HG02642 (cell line): ENCODE results near the gene SLC25A21.

Experiments used
- ATAC-seq: cut with Tn5 transposase; IDR thresholded peaks from one replicate; pipeline ENCODE4 v1.9.1; 2021; ENCODE audit warnings: mild to moderate bottlenecking; ENCODE audit not compliant: unreplicated experiment, poor library complexity

Gene SLC25A21

DNA sequence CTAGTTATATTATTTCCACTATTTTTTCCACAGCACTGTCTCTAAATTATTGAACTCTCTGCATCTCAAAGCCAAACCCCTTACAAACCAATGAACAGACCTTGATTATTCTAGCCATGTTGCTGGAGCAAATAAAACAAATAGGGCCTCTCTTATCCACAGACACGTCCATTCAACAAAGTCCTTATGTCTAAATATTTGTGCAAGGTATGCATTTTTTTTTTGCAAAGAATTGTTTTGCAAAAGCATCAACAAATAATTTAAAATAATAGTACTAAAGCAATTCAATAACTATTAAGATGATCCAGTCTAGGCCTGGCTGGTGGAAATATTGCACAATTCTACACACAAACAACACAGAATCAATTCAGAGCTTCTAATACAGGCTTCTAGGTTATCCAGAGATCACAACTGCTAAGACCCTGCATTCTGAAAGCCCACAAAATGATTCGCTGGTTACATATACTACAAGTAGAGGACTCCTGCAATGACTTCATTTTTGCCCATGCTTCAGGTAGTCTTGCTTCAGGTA, 221.0 kb downstream of the SLC25A21 start:
- ATAC-seq, result no peak

DNA sequence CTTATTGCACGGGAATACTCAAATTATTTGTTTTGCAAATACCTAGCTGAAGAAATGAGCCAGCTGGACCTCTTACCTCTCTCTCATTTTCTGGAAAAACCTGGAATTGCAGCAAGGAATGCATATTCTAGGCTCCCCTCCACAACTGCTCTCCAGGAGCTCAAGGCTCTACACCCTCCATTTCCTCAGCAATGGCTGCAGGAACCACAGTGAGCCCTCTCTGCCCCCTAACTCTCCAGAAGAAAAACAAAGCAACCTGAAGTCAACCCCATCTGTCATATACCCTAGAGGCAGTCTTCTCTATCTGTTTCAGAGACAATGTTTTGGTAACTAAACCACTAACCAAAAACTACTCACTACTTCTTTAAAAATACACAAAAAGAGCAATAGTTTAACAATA, 221.6 kb downstream of the SLC25A21 start:
- no peak for ATAC-seq

DNA sequence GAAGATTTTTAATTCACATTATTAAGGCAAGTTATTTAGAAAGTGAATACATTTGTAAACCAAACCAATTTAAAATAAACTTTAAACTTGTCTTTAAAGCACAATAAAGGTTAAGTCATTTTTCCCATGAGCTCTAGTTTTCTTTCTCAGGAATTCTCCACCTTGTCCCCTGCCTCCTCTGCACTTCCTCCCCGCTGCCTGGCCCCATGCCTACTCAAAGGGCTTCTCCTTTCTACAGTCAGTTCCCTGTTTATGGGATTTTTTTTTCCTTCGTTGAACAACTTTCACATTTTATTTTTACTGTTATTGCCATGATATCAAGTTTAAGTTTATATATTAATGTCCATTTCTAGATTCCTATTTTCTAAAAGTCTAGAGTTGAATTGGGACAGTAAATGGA, 223.0 kb downstream of the SLC25A21 start:
- no peak for ATAC-seq

DNA sequence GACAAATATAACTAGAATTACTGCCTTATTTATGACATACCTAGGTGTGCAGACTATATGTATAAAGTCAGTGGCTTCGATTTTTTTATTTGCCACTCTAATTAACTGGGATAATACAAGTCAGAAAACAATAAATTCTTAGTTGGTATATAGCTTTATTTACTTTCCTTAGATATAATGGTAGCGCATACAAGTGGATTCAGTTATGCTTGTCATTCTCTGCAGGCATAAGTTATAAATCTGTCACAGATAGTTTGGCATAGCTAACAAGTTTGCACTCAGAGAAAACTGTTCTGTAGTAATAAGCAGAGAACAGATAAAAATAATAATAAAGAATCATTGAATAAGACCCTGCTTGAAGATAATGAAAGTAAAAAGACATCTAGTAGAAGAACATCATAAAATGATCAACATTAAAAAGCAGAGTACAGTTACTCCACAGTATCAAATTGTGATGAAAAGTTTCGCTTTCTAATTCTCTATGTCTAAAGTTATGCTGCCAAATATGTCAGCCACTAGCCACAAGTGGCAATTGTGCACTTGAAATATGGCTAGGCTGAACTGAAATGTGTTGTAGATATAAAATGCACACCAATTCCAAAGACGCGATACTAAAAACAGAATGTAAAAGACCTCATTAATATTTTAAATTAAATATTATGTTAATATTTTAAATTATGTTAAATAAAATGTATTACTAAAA, 224.1 kb downstream of the SLC25A21 start:
- no peak for ATAC-seq

DNA sequence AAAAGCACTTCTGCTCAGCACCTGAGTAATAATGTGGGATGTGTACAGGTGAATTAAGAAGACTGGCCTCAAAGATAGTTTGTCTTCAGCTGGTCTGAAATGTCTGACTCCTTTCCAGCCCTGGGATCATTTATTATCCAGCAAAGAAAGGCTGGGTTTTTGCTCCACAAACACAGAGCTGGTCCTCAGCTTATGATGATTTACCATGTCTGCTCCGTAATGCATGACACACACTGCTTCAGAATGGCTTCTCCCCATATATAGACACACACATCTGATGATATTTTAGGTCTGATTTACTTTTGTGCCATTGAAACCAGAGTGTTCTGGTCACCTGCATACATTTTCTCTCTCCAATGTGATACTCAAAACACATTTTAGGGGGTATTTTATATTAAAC, 225.0 kb downstream of the SLC25A21 start:
- no peak for ATAC-seq

DNA sequence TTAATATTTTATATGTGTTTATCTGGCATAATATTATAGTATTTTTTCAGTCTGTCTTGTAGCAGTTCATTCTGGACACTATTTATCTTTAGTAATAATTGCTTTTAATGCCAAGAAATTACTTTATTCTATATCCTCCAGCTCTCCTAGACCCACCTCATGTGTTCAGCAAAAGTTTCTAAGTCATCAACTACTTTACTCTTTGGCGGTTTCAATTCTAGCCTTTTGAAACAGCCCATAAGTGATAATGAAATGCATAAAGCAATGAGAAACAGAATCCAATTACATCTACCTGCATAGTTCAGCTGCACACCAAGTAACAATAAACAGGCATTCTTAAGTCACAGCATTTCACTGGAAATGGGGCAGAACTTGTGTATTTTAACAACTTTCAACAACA, 225.5 kb downstream of the SLC25A21 start:
- ATAC-seq, result no peak

DNA sequence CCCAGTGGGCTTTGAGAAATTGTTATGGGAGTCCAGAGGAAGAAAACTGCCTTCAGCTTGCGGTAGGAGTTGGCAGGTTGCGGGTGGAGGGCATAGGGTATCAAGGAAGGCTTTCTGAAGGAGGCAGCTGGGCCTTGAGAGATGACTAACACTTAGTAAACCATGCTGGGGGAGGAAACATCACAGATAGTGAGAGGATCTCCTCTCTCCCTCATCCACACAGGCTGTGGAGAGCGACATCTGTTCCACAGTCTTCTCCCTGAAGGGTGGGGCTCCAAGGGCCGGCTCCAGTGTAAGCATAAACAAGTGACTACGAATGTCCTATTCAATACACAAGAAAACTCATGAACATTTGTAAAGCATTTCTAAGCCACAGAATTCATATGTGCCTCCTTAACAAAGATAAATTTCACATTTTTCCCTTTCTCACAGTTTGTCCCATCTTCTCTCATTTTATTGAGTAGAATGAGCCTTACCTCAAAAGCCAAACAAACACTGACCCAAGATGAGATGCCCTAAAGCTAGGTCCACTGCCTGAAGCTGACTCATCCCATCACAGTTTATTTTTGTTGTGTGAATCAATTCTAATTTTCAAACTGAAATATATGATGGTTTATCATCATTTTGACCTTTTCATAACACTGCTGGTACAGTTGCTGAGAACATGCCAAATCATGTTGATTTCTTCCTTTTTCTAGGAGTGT, 227.9 kb downstream of the SLC25A21 start:
- ATAC-seq, result no peak

DNA sequence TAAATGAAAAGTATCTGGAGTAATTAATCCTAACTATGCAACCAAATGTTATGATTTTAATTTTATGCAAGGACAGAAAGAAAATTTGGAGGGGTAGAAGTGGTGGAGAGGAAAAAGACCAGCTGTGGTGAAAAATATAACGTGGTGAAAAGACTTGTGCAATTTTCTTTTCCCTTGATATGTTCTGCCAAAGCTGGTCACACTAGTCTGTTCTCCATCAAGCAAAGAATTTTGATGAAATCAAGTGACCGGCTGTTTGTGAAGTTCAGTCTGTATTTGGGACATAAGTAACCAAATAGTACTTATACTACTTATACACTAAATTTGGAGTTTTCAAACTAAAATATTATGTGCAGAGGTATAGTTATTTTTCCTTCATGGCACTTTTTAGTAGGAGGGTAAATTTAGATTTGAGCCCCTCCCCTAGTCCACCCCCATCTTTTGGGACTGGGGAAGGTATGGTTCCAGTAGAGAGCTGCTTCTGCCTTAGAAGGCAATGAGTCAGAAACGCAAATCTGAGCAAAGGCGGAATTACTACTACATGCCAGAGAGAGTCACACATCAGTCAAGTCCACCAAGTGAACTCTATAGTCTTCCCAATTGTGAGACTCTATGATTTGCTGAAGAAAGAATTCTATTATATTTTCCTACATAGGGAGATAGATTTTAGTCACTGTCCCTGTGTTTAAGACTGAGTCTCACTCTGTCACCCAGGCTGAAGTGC, 229.7 kb downstream of the SLC25A21 start:
- ATAC-seq, result no peak

DNA sequence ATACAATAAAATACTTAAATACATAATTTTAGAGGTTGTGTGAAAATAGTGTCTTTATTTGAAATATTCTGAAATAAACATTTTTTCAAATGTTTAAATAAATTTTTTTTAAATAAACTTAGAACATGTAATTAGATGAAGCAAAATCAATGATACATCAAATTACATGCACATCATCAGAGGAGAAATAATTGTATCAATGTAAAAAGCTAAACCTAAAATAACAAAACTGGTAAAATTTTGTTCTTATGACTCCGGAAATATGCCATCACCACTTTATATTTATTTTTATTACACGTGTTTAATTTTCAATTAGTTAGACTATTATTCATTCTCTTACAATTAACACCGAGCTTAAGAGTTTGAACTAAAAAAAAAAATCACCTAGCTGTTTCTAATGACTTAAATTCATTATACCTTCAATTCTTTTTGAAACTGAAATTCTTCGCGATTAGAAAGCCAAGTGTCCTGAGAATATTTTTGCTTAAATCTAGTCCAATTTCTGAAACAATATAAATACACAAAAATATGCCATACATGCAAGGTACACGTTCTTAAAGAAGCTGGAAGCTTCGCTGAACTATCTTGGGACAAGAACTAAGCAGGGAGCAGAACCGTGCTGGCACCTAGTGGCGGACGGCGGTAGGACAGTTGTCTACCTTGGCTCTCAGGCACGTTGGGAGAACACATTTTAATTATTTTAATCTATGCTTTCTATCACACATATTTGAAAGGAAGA, 230.5 kb downstream of the SLC25A21 start:
- ATAC-seq, result peak; percentile 96

DNA sequence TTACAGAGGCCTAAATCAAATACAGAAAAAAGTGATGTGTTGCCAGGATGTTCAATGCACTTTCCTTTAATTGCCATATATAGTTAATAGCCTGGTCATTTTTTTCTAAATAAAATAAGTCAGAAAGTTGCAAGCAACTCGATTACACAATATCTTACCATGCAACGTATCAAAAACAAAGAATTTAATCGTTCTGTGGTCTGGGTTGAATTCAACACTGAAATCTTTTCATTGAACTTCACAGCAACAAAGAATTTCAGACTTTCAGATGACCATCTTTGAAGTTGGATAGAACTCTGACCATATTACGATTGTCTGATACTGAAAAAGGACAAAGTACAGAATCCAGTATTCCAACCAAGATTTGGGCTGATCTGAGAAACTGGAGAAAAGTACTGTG, 231.9 kb downstream of the SLC25A21 start:
- no peak for ATAC-seq

DNA sequence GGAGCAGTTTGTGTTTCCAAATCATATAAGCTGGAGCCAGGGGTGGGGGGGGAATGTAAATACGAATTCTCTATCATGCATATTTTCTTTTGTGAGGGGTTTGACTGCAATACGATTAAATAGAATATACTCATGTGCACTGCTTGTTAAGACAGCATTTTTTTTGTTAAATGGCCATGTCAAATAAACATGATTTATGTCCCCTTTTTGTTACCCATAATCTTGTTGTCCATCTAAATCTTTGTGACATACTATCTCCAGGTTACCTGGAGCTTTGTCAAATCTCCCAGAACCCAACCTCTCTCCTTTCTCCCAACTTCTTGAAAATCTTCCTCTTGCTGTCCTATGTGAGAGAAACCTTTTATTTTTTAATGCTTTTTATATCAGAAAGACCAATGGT, 233.1 kb downstream of the SLC25A21 start:
- ATAC-seq, result no peak

DNA sequence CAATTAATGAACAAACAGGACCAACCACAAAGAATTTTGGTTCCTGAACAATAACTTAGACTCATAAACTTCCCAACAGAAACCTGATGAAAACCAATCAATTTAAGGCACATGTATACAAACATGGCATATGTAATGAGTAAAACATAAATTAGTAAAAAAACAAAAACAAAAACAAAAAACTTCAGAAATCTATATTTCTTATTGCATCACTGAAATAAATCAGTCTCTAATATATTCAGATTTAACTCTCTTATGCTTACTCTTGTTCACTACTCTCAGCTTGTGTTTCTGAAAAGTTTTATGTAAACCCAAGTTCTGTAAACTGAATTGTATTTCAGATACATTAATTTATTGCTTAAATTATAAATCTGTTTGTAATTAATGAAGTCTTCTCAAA, 233.7 kb downstream of the SLC25A21 start:
- no peak for ATAC-seq

DNA sequence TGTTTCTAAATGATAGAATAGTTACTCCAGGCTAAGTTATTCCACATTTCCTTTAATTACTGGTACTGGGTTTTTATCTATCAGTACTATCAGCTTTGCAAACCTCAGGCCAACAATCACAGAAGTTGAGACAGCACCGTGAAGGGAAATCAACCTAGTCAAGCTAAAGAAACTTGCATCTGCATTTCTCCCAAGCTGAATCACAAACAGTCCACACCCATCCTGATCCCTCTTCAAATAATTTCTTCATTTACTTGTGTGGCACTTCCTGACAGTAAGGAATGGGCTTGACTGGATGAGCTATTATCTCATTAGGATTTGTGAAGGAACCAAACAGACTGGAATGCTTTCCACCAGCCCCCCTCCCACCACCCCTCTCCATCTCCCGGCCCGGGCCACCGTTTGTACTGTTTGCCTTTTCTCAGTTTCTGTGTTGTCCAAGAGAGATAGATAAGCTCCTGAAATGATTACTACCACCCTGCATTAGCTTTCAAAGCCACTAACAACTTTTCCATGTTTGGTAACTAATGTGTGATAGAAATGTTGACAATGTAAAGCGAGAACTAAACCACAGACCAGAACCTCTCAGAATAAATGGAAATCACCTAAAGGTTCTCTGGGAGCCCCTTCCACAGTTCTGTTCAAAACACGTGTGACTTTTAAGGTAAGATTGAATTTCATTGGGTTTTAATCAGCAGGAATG, 236.3 kb downstream of the SLC25A21 start:
- no peak for ATAC-seq

DNA sequence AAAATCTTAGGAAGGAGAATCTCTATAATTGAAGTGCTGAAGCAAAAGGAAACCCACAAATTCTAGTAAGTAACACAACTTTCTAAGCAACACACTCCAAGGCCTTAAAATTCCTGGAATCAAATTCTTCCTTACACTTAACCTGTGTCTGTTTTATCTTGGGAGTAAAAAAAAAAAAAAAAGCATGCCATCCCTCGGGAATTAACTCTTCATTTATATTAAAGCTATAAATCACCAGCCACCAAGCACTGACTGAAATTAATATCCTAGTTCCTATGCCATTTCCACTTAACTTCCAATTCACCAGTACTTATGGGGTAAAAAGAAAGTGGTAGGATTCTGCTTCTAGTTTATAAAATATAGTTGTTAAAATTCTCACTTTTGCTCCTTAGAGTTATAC, 238.1 kb downstream of the SLC25A21 start:
- no peak for ATAC-seq

DNA sequence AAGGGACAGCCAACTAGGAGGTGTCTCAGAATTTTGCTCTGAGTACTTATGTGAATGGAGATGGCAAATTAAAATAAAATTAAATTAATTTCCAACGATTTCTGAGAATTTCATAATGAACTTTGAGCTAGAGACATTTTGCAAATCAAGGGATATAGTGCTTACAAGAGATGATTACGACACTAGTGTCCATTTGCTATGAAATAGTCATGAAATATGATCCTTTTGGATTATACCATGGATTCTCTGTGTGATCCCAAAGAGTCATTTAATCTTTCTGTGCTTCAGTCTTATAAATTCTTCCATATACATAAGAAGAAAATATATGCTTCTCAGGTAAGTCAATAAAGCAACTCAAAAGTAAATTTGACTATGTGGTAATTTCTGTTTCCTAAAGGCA, 240.6 kb downstream of the SLC25A21 start:
- ATAC-seq, result no peak

DNA sequence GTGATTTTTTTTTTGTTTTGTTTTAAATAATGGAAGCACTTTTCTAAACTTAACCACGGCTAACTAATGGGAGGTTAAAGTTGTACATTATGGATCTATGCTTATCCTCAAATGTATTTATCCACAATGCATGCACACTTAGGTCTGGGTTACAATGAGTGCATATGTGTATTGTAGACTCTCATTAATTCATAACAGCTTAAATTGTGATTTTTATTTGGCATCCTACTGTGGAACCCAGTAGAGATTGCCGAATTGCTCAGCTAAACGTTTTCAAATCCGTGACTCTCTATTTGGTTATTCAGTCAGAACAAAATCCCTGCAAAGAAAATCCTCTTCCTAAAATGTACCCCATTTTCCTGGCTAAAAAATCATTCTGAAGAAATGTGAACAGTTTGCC, 244.0 kb downstream of the SLC25A21 start:
- ATAC-seq, result no peak

DNA sequence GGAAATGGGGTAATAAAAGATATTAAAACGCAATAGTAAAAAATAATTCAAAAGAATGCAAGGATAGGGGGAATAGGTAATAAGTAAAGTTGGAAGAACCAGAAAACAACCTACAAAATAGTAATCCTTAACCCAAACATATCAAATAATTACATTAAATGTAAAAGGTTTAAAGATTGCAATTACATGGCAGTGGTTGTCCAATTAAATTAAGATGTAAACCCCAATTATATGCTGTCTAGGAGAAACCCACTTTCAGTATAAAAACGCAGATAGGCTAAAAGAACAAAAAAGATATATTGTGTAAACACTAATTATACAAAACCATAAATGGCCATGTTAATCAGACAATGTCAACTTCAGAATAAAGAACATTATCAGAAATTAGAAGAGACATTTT, 247.3 kb downstream of the SLC25A21 start:
- no peak for ATAC-seq

DNA sequence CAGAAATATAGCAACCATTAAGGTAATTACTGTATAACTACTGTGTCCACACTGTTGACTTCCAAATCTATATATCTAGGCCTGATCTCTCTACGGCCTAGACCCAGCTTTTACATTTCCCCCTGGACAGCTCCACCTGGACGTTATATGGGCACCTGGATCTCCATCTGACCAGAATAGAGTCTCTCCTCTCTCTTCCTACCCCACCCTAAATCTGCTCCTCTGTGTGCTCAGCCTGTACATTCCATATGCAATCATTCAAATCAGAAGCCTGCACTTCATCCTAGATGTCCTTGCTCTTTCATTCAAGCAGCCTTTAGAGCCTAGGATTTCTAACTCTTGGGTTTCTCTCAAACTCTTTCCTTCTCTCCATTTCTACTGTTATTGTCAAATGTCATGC, 255.7 kb downstream of the SLC25A21 start:
- no peak for ATAC-seq

DNA sequence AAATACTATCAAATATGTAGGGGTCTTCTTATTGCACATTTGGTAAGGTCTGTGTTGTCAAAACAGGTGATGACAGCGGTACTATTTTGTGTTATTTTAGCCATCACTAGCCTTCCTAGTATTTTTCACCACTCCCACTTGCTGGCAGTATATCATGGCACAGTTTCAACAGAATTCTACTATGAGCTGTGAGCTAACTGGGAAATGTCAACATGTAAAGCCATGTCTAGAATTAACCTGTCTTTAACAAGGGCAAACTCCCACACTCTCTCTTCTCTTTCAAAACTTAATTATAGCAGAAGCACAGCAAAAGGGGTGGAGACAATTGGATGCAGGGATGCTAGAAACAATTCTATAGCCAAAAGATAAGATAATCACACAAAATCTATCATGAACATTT, 257.3 kb downstream of the SLC25A21 start:
- ATAC-seq, result no peak

DNA sequence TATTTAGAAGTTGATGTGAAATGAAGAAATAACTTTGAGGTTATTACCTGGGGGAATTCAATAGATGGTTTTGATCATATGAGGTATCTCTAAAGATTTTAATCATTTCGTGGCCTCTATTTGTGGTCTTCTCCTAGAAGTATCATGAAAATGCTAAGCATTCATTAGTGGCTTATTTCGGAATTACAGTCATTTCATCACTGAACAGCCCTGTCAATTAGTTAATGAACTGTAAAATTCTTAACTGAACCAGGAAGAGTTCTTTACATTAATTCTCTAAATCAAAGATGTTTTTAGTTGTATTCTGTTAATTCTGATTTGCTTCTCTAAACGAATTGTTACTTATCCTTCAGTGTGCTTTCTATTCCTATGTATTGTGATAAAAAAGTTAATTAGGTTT, 261.8 kb downstream of the SLC25A21 start:
- no peak for ATAC-seq
